GM20000 (cell line): Measurements from ENCODE around the gene SLC6A8.
"Not testable (repeated sequence)": the region's sequence is repeated elsewhere in the genome, so short reads cannot be mapped to it uniquely, and the experiment has no call there.

Source experiments
- DNase-seq: peaks from one replicate; pipeline ENCODE4 v3.0.0; 2012; ENCODE audit warnings: low spot score
- TF ChIP-seq, protein P1 (sequence below): IDR thresholded peaks from 2 replicates; pipeline ENCODE4 v1.5.1; 2012; ENCODE audit warnings: mild to moderate bottlenecking, control low read depth; ENCODE audit errors: extremely low read depth, missing control alignments

Gene SLC6A8

GRCh38 chrX:153671589-153672530, 15.9 kb upstream of the SLC6A8 start:
- DNase-seq, result no peak
- TF ChIP-seq, protein P1, sequence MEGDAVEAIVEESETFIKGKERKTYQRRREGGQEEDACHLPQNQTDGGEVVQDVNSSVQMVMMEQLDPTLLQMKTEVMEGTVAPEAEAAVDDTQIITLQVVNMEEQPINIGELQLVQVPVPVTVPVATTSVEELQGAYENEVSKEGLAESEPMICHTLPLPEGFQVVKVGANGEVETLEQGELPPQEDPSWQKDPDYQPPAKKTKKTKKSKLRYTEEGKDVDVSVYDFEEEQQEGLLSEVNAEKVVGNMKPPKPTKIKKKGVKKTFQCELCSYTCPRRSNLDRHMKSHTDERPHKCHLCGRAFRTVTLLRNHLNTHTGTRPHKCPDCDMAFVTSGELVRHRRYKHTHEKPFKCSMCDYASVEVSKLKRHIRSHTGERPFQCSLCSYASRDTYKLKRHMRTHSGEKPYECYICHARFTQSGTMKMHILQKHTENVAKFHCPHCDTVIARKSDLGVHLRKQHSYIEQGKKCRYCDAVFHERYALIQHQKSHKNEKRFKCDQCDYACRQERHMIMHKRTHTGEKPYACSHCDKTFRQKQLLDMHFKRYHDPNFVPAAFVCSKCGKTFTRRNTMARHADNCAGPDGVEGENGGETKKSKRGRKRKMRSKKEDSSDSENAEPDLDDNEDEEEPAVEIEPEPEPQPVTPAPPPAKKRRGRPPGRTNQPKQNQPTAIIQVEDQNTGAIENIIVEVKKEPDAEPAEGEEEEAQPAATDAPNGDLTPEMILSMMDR, result no peak

DNA sequence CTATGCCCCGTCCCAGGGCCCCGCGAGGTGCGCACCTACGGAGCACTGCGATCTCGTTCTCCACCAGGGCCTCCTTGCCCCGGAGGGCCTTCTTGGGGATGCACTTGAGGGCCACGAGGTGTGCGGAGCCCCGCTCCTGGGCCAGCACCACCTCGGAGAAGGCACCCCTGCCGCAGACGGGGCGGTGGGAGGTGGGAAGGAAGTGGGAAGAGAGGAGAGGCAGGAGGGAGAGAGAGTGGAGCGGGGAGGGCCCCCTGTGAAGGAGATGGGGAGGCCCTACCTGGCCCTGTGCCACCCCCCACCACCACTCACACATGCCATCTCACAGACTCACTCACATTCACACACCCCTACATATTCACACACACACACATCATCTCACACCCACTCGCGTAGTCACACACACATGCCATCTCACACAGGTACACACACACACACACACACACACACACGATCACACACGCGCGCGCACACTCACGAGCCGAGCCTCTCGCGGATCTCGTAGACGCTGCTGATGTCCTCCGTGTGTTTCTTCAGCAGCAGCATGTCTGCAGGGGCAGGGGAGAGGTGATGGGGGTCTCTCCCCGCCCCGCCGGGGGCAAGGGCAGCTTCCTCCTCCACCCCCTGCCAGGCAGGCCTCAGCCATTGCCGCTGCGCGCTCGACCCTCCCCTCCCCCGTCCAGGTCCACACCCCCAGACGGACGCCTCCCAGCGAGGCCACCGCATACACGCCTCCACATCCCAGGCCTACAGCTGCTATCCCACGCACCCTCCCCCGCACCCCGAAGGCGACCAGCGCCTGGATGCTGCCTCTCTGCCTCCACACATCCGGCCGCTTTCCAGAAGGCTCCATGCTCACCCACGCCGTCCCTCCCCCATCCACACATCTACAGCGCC, 14.9 kb upstream of the SLC6A8 start:
- TF ChIP-seq, protein P1, result no peak
- DNase-seq, result no peak

- DNase-seq, result no peak
- TF ChIP-seq, protein P1, result no peak
Observed at GRCh38 chrX:153673428-153674218, 14.1 kb upstream of the SLC6A8 start, which contains the start of gene PNCK. Gene PNCK, minus strand, starts transcription at chrX:153673813. Its CDS starts 737 bp downstream, at chrX:153673076.

- TF ChIP-seq, protein P1, result no peak
- no peak for DNase-seq
Observed at GRCh38 chrX:153674219-153674851, 13.4 kb upstream of the SLC6A8 start.

GRCh38 chrX:153681175-153681574, 6.6 kb upstream of the SLC6A8 start:
- TF ChIP-seq, protein P1, result no peak

GRCh38 chrX:153683486-153683885, 4.2 kb upstream of the SLC6A8 start:
- not testable (repeated sequence) for DNase-seq

More at GRCh38 chrX:153681175-153681574, 6.6 kb upstream of the SLC6A8 start:
- no peak for DNase-seq
